ENCODE measurements around the gene DIDO1. TPM values are rescaled to one million over a fixed set of nuclear protein-coding genes. Genes with fewer than 3 reads are reported as not detected.
"Not testable (repeated sequence)": the region's sequence is repeated elsewhere in the genome, so short reads cannot be mapped to it uniquely, and the experiment has no call there.

The DIDO1 gene
- total and polyA plus RNA-seq, 2 donors: 33.2 to 33.4 TPM

DNA sequence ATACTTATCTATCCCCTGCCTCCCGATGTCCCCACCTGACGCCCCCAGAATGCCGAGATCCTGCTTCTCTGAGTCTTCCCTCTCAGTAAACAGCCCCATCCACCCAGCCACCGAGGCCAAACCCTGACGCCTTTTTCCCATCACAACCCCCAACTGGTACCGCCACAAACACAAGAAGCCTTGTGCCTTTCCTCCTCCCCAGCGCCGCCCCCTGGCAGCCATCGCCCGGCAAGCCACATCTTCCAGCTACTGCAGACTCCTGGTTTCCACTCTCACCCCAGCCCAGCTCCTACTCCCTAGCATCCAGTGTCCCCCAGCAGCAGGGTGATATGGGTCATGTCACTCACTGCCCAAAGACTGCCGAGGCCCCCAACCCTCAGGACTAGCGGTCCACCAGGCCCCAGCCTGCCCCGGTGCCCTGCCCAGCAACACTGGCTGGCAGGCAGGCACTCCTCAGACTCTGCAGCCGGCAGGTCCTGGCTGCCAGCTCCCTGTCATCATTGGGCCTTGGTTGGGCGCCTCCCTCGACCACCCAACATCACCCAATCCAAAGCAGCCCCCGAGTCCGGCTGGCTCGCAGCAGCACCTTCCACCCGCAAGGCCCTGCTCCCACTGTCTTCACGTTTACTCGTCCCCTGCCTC, 75.9 kb downstream of the DIDO1 start:
- no peaks in the 10 kb centered on the region for H3K4me1 ChIP-seq (ENCODE audit: control insufficient read depth in 2 of 2, insufficient read depth in 2 of 2, low read length in 2 of 2)
- WGBS: 98% methylated on average over 22 of the region's 22 CpGs
- no peak overlapping the region for H3K4me3 ChIP-seq (ENCODE audit: low read length in 2 of 2)
- no peaks in the 10 kb centered on the region for H3K9me3 ChIP-seq (ENCODE audit: control insufficient read depth in 2 of 2, insufficient read depth in 1 of 2, low read length in 1 of 2)
- no peaks in the 10 kb centered on the region for H3K27me3 ChIP-seq (ENCODE audit: control insufficient read depth in 2 of 2, insufficient read depth in 1 of 2, low read length in 1 of 2)
- H3K27ac ChIP-seq (ENCODE audit: low read depth in 1 of 2, low read length in 1 of 2): no peak overlapping the region
- peaks cover 40 to 50% of the 10 kb centered on the region in 2 donors for H3K36me3 ChIP-seq (ENCODE audit: control insufficient read depth in 2 of 2, insufficient read depth in 2 of 2, low read length in 1 of 2)
- no peak for DNase-seq (ENCODE audit: low read depth in 6 of 9, low spot score in 9 of 9)

DNA sequence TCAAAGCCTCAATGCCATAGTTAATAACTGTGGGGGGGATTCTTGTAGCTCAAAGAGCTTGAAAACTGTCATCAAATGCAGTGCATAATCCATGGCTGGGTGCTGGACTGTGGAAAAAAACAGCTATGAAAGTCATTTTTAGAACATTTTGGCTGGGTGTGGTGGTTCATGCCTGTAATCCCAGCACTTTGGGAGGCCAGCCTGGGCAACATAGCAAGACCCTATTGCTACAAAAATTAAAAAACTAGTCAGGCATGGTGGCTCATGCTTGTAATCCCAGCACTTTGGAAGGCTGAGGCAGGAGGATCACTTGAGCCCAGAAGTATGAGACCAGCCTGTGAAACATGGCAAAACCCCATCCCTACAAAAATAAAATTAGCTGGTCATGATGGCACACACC, 76.9 kb downstream of the DIDO1 start:
- H3K9me3 ChIP-seq (ENCODE audit: control insufficient read depth in 2 of 2, insufficient read depth in 1 of 2, low read length in 1 of 2): no peaks in the 10 kb centered on the region
- DNase-seq (ENCODE audit: low read depth in 6 of 9, low spot score in 9 of 9): no peak
- peaks cover 44 to 46% of the 10 kb centered on the region in 2 donors for H3K36me3 ChIP-seq (ENCODE audit: control insufficient read depth in 2 of 2, insufficient read depth in 2 of 2, low read length in 1 of 2)

DNA sequence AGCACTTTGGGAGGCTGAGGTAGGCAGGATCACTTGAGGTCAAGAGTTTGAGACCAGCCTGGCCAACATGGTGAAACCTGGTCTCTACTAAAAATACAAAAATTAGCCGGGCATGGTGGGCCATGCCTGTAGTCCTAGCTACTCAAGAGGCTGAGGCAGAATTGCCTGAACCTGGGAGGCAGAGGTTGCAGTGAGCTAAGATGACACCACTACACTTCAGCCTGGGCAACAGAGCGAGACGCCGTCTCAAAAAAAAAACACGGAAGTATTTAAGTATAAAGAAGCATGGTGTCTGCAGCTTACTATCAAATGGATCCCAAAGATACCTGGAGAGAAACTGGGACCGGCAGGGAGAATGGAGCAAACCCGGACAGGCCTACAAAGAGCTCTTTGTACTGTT, 77.4 kb downstream of the DIDO1 start:
- WGBS: 98% methylated on average over 7 of the region's 7 CpGs
- not testable (repeated sequence) for H3K27me3 ChIP-seq (ENCODE audit: control insufficient read depth in 2 of 2, insufficient read depth in 1 of 2, low read length in 1 of 2); H3K4me3 ChIP-seq (ENCODE audit: low read length in 2 of 2); H3K4me1 ChIP-seq (ENCODE audit: control insufficient read depth in 2 of 2, insufficient read depth in 2 of 2, low read length in 2 of 2); H3K27ac ChIP-seq (ENCODE audit: low read depth in 1 of 2, low read length in 1 of 2); H3K9me3 ChIP-seq (ENCODE audit: control insufficient read depth in 2 of 2, insufficient read depth in 1 of 2, low read length in 1 of 2); DNase-seq (ENCODE audit: low read depth in 6 of 9, low spot score in 9 of 9)
- peaks cover 39 to 43% of the 10 kb centered on the region in 2 donors for H3K36me3 ChIP-seq (ENCODE audit: control insufficient read depth in 2 of 2, insufficient read depth in 2 of 2, low read length in 1 of 2)

More for the DNA sequence above, 76.9 kb downstream of the DIDO1 start:
- Histone ChIP-seq H3K27ac (ENCODE audit: low read depth in 1 of 2, low read length in 1 of 2) (no peak overlapping the region), H3K4me3 (ENCODE audit: low read length in 2 of 2) (no peak overlapping the region), H3K27me3 (ENCODE audit: control insufficient read depth in 2 of 2, insufficient read depth in 1 of 2, low read length in 1 of 2) (no peaks in the 10 kb centered on the region), H3K4me1 (ENCODE audit: control insufficient read depth in 2 of 2, insufficient read depth in 2 of 2, low read length in 2 of 2) (no peaks in the 10 kb centered on the region)

DNA sequence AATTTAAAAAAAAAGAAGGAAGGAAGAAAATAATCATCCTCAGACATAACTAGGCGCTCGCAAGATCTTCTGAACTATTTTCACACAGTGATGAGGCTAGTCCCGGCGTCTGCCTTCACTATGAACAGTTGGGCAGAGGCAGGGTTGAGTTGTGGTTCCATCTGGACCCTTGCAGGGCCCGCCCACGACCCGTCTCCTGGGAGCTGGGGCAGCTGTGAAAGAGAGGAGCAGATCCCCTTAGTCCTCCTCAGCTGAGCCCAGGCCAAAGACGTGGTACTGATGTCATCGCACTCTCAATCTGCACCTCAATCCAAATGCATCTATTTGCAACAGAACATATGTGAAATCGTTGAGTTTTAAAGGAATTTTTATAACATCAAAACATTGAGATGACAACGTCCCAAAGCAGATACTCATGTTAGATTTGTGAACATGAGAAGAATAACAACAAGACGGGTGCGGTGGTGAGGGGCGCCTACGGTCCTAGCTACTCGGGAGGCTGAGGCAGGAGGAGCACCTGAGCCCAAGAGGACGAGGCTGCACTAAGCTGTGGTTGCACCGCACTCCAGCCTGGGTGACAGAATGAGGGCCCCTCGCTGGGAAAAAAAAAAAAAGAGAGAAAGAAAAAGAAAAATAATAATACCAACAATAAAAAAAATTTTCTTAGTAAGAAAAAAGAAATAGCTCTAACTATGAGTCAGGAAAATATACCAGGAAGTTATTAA, 80.0 kb downstream of the DIDO1 start:
- Histone ChIP-seq H3K27ac (ENCODE audit: low read depth in 1 of 2, low read length in 1 of 2) (no peak overlapping the region), H3K27me3 (ENCODE audit: control insufficient read depth in 2 of 2, insufficient read depth in 1 of 2, low read length in 1 of 2) (no peaks in the 10 kb centered on the region), H3K4me1 (ENCODE audit: control insufficient read depth in 2 of 2, insufficient read depth in 2 of 2, low read length in 2 of 2) (no peaks in the 10 kb centered on the region), H3K9me3 (ENCODE audit: control insufficient read depth in 2 of 2, insufficient read depth in 1 of 2, low read length in 1 of 2) (no peaks in the 10 kb centered on the region), H3K36me3 (ENCODE audit: control insufficient read depth in 2 of 2, insufficient read depth in 2 of 2, low read length in 1 of 2) (peaks cover 21 to 26% of the 10 kb centered on the region in 2 donors), H3K4me3 (ENCODE audit: low read length in 2 of 2) (no peak overlapping the region)
- DNase-seq (ENCODE audit: low read depth in 6 of 9, low spot score in 9 of 9): no peak
- 95% methylated on average over 19 of the region's 19 CpGs for WGBS

DNA sequence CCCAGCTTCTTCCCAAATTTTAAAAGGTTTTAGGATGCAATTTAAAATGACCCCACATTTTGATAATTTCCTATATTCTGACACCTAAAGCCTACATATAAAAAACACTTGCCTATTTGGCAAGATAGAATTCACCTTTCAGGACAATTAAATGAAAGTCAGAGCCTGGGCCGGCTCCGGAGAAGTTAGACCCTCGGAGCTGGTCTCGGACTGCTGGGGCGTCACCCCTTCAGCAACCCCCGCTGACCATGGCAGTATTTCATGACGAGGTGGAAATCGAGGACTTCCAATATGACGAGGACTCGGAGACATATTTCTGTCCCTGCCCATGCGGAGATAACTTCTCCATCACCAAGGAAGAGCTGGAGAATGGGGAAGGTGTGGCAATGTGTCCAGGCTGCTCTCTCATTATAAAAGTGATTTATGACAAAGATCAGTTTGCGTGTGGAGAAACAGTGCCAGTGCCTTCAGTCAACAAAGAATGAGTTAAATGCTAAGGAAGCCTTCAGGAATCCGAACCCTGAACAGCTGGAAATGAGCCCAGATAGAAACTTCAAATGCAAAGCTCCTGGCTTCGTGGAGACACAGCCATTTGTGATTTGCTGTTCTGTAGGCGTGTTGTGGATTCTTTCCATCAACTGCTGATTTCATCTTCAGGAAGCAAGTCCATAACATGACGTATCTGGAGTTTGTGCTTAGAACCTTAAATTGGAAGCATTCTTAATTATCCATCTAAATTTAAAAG, 80.7 kb downstream of the DIDO1 start:
- no peak for DNase-seq (ENCODE audit: low read depth in 6 of 9, low spot score in 9 of 9)
- H3K27ac ChIP-seq (ENCODE audit: low read depth in 1 of 2, low read length in 1 of 2): no peak overlapping the region
- over 99% methylated on average over 16 of the region's 16 CpGs for WGBS
- peaks cover 17 to 29% of the 10 kb centered on the region in 2 donors for H3K36me3 ChIP-seq (ENCODE audit: control insufficient read depth in 2 of 2, insufficient read depth in 2 of 2, low read length in 1 of 2)
- H3K9me3 ChIP-seq (ENCODE audit: control insufficient read depth in 2 of 2, insufficient read depth in 1 of 2, low read length in 1 of 2): no peaks in the 10 kb centered on the region
- H3K27me3 ChIP-seq (ENCODE audit: control insufficient read depth in 2 of 2, insufficient read depth in 1 of 2, low read length in 1 of 2): no peaks in the 10 kb centered on the region
- H3K4me1 ChIP-seq (ENCODE audit: control insufficient read depth in 2 of 2, insufficient read depth in 2 of 2, low read length in 2 of 2): no peaks in the 10 kb centered on the region
- H3K4me3 ChIP-seq (ENCODE audit: low read length in 2 of 2): no peak overlapping the region

DNA sequence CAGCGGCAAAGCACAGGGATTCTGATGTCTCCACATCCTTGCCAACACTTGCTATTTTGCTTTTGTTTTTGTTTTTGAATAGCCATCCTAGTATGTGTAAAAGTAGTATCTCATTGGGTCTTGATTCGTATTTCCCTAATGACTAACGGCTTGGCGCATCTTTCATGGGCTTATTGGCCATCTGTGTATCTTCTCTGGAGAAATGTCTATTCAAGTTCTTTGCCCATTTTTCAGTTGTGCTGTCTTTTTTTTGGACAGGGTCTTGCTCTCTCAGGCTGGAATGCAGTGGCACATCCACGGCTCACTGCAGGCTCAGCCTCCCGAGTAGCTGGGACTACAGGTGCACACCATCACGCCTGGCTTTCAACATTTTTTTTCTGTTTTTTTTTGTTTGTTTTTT, 82.1 kb downstream of the DIDO1 start:
- Histone ChIP-seq H3K36me3 (ENCODE audit: control insufficient read depth in 2 of 2, insufficient read depth in 2 of 2, low read length in 1 of 2) (peaks cover 15 to 25% of the 10 kb centered on the region in 2 donors), H3K27me3 (ENCODE audit: control insufficient read depth in 2 of 2, insufficient read depth in 1 of 2, low read length in 1 of 2) (no peaks in the 10 kb centered on the region), H3K4me3 (ENCODE audit: low read length in 2 of 2) (no peak overlapping the region), H3K9me3 (ENCODE audit: control insufficient read depth in 2 of 2, insufficient read depth in 1 of 2, low read length in 1 of 2) (no peaks in the 10 kb centered on the region), H3K27ac (ENCODE audit: low read depth in 1 of 2, low read length in 1 of 2) (no peak overlapping the region), H3K4me1 (ENCODE audit: control insufficient read depth in 2 of 2, insufficient read depth in 2 of 2, low read length in 2 of 2) (no peaks in the 10 kb centered on the region)
- DNase-seq (ENCODE audit: low read depth in 6 of 9, low spot score in 9 of 9): no peak
- WGBS: 97% methylated on average over 7 of the region's 7 CpGs

DNA sequence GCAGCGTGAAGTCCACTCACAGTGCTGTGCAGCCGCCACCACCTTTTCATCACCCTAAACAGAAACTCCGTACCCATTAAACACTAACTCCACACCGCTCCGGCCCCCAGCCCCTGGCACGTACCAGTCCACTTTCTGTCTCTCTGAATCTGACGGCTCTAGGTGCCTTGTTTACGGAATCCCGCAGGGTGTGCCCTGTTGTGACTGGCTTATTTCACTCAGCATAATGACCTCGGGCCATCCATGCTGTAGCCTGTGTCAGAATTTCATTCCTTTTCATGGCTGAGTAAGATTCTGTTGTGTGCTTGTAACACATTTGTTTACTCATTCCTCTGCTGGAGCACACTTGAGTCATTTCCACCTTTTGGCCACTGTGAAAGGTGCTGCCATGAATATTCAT, 82.6 kb downstream of the DIDO1 start:
- Histone ChIP-seq H3K27me3 (ENCODE audit: control insufficient read depth in 2 of 2, insufficient read depth in 1 of 2, low read length in 1 of 2) (no peaks in the 10 kb centered on the region), H3K27ac (ENCODE audit: low read depth in 1 of 2, low read length in 1 of 2) (no peak overlapping the region), H3K36me3 (ENCODE audit: control insufficient read depth in 2 of 2, insufficient read depth in 2 of 2, low read length in 1 of 2) (peaks cover 15 to 25% of the 10 kb centered on the region in 2 donors), H3K4me3 (ENCODE audit: low read length in 2 of 2) (no peak overlapping the region), H3K4me1 (ENCODE audit: control insufficient read depth in 2 of 2, insufficient read depth in 2 of 2, low read length in 2 of 2) (no peaks in the 10 kb centered on the region), H3K9me3 (ENCODE audit: control insufficient read depth in 2 of 2, insufficient read depth in 1 of 2, low read length in 1 of 2) (no peaks in the 10 kb centered on the region)
- DNase-seq (ENCODE audit: low read depth in 6 of 9, low spot score in 9 of 9): no peak
- WGBS: 97% methylated on average over 10 of the region's 10 CpGs

DNA sequence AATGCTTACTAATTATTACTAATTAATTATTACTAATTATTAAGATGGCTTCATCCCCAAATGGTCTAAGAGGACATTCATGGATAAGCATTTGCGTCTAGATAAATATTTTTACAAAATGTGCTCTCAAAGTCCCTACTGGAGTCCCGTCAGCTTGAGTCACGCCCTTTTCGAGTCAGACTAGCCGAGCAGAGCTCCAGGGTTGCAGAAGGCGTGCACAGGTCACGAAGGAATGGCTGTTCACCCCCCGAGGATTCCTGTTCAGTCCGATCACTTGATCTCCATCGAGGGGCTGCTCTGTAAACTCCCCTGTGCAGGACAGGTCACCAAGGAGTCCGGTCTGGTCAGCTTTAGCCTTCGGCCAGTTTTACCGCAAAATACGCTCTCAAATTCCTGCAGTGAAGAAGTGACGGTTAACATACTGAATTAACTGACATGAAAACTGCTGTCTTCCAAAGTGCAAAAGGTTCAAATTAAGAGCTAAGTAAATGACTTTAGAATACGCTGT, 84.5 kb downstream of the DIDO1 start:
- DNase-seq (ENCODE audit: low read depth in 6 of 9, low spot score in 9 of 9): no peak
- Histone ChIP-seq H3K27ac (ENCODE audit: low read depth in 1 of 2, low read length in 1 of 2) (no peak overlapping the region), H3K4me1 (ENCODE audit: control insufficient read depth in 2 of 2, insufficient read depth in 2 of 2, low read length in 2 of 2) (no peaks in the 10 kb centered on the region), H3K36me3 (ENCODE audit: control insufficient read depth in 2 of 2, insufficient read depth in 2 of 2, low read length in 1 of 2) (peaks cover 15 to 19% of the 10 kb centered on the region in 2 donors), H3K27me3 (ENCODE audit: control insufficient read depth in 2 of 2, insufficient read depth in 1 of 2, low read length in 1 of 2) (no peaks in the 10 kb centered on the region), H3K4me3 (ENCODE audit: low read length in 2 of 2) (no peak overlapping the region), H3K9me3 (ENCODE audit: control insufficient read depth in 2 of 2, insufficient read depth in 1 of 2, low read length in 1 of 2) (no peaks in the 10 kb centered on the region)
- WGBS: 96% methylated on average over 16 of the region's 16 CpGs
